Measurements from ENCODE around the gene GRK6. TPM values are rescaled to one million over a fixed set of nuclear protein-coding genes. Genes with fewer than 3 reads are reported as not detected.
A peak's percentile ranks its signal among the peaks of the same experiment; 100 is the strongest.

Gene GRK6
- total and polyA plus RNA-seq, 9 of the 15 experiments (the other 6 are each of a cell fraction or from before 2014, with no cell fraction given) = 0.63 to 122 (median 44.5) TPM

- TF ChIP-seq MLX (CRISPR knock-in tag; conservative IDR thresholded peaks at IDR 0.05) = no peak
- TF ChIP-seq ZNF589 (CRISPR knock-in tag; IDR thresholded peaks at IDR 0.05; ENCODE audit: low read depth) = no peak; the same call in 1 of the 2 replicates
- no peak for TF ChIP-seq CLOCK (CRISPR knock-in tag; IDR thresholded peaks at IDR 0.05; ENCODE audit: borderline replicate concordance)
- TF ChIP-seq ZNF175 (CRISPR knock-in tag; IDR thresholded peaks at IDR 0.05; ENCODE audit: low read depth) = peak; percentile 71; the same call in 1 of the 2 replicates
- TF ChIP-seq ZNF77 (CRISPR knock-in tag; IDR thresholded peaks at IDR 0.05) = no peak
- TF ChIP-seq CBX8 (IDR thresholded peaks at IDR 0.05; ENCODE audit: borderline replicate concordance, extremely low read depth, low read depth, low read length, poor library complexity, severe bottlenecking) = no peak
- TF ChIP-seq POLR2G (IDR thresholded peaks at IDR 0.05; ENCODE audit: low read depth, low read length) = peak; percentile 45
- no peak; the same call in 1 of the 2 replicates for TF ChIP-seq NFIX (CRISPR knock-in tag; IDR thresholded peaks at IDR 0.05; ENCODE audit: low read depth)
- no peak for TF ChIP-seq TCF7 (IDR thresholded peaks at IDR 0.05; ENCODE audit: borderline replicate concordance)
- no peak for TF ChIP-seq USF1 (CRISPR knock-in tag; IDR thresholded peaks at IDR 0.05)
- no peak for TF ChIP-seq CCNT2 (IDR thresholded peaks at IDR 0.05; ENCODE audit: borderline replicate concordance, extremely low read depth, insufficient read length, low read depth, low read length)
- peak; percentile 57 to 61; a peak in 3 of 4 replicates for TF ChIP-seq FOXK2 (conservative IDR thresholded peaks at IDR 0.05 in 1 of 2, IDR thresholded peaks at IDR 0.05 in 1 of 2; ENCODE audit: low read depth in 2 of 2)
- TF ChIP-seq HMBOX1 (IDR thresholded peaks at IDR 0.05) = no peak
- TF ChIP-seq HDAC2 (IDR thresholded peaks at IDR 0.05) = 0 out of 2 replicates have a peak, but pooled peaks have one; percentile 12
These were observed 52.5 kb downstream of the GRK6 start (continued) for GRCh38 chr5:177478711-177479646.

Measured in K562 (cell line).